Left colon (tissue), 2 donors: Measurements from ENCODE around the gene NMB. TPM values are rescaled to one million over a fixed set of nuclear protein-coding genes. Genes with fewer than 3 reads are reported as not detected.
"Not testable (repeated sequence)": the region's sequence is repeated elsewhere in the genome, so short reads cannot be mapped to it uniquely, and the experiment has no call there.

Experiments used
- ATAC-seq: fragments of 200-7000 bp; cut with Tn5 transposase; one replicate; pipeline ENCODE4 v1.9.1; 2020; ENCODE audit warnings: mild to moderate bottlenecking, moderate library complexity
- DNase-seq, 2 donors: peaks; one replicate each; pipeline ENCODE4 v3.0.0-alpha.2; 2020
- intact Hi-C, 2 donors: fragments of 100-400 bp; cut with DNase I in 1 of 2; cut with micrococcal nuclease in 1 of 2; formaldehyde crosslinking; loops; one replicate each; pipeline versions ENCODE4 v1.11.2 to v1.14.0; 2022; cut with DNase I, micrococcal nuclease
- total RNA-seq, 2 donors: library from RNA; stranded (reverse); fragmentation: NEBNext Ultra II Directional; extraction: Animal tissue kit (Norgen Biotek cat#: 25700); gene quantifications; one replicate each; pipeline ENCODE4 v1.2.1, GENCODE V29; 2021
- donor health status: DM: no; HTN: no; CAD: no.
- donor health status: DM: yes; HTN: yes; CAD: no.

Gene NMB
- total RNA-seq, 2 donors from 2014 or later = 1.8 to 2.8 TPM

DNA sequence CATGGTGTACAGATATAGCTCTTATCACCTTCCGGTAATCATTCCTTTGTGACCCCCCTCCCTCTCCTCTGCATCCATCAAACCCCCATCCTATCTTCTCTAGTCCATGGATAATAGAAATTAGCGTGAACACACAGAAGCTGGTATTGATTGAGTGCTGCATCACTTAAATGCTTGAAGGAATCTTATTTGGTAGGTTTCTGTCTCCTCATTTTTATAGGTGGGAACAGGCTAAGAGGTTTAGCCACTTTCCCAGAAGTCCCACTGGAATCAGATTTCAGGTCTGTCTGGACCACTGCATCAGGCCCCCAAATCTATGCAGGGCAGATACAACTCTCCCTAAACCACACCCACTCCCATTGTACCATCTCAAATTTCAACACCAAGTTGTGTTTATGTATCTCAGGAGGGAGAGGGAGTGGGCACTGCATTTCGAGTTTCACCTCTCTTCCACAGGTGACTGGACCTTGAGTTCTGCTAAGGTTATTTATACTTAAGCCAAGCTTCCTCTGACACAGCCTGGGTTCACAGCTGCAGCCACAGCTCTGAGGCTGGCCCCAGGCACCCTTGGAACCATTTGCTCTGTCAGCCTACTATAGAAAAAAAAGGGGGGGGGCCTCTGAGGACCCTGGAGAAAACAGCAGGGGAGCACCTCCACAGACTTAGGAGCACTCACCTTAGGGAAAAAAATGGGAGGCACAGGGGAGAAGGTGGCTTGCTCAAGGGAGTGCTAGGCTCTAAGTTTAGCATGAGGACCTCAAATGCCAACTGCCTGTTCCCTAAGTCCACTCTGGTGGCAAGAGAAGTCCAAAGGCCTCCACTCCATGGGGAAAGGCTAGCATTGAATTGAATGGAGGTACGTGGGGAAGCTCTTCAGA is 2.1 kb upstream of the NMB start:
- DNase-seq (no peak), ATAC-seq (no peak)
- intact Hi-C loops = loop anchor here (10.0 kb wide), 2 partner anchors 65 to 1075 kb away; no protein-coding TSS in a partner anchor

DNA sequence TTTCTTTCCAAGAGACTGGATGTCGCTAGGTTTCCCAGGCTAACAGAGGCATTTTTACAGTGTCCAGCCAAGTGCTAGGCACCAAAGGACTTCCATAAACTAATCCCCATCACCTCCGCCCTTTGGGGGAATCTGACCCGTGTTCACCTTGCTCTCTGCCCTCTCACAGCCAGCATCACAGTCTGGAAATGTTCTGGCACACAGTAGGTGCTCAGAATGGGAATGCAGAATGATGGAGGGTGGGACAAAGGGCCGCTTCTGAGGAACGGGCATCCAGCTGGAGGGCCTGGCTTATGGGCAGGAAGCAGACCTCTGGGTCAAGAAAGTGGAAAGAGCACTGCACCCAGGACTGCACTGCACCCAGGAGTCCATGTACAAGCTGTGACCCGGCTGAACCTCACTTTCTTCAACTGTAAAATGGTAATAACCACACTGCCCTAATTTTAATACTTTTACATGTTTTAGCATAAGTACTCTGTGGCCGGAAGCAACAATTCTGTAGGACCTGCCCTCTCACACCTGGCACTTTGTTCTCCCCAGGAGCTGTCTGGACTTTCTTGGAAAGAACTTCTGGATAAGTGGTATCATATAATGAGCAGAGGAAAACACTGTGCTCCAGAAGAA is 901 bp upstream of the NMB start:
- DNase-seq = no peak
- intact Hi-C loops = loop anchor here (10.0 kb wide), 2 partner anchors 64 to 1076 kb away; no protein-coding TSS in a partner anchor
- no peak for ATAC-seq

- intact Hi-C loops = loop anchor here (10.0 kb wide), 2 partner anchors 63 to 1077 kb away; no protein-coding TSS in a partner anchor
- ATAC-seq (no peak), DNase-seq (no peak)
Observed at GRCh38 chr15:84657748-84658079, 285 bp downstream of the NMB start.

DNA sequence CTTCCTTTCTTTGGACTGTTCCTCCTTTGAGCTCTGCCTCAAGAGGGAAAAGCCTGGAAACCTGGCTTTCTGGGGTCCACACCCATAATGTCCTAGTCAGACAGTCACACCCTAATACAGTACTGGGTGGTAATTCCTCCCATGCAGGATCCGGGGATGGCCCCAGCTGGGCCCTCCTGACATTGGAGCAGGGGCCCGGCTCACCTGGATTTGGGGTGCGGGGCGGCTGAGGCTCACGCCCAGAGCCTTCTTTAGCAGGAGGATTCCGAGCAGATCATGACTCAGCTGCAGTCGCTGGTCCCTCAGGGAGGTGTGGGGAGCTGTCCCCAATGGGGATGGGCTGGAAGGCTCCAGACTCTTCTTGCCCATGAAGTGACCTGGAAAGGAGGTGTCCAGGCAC is 1.0 kb downstream of the NMB start:
- ATAC-seq (no peak), DNase-seq (no peak)
- intact Hi-C loops = loop anchor here (10.0 kb wide), 2 partner anchors 62 to 1078 kb away; no protein-coding TSS in a partner anchor

DNA sequence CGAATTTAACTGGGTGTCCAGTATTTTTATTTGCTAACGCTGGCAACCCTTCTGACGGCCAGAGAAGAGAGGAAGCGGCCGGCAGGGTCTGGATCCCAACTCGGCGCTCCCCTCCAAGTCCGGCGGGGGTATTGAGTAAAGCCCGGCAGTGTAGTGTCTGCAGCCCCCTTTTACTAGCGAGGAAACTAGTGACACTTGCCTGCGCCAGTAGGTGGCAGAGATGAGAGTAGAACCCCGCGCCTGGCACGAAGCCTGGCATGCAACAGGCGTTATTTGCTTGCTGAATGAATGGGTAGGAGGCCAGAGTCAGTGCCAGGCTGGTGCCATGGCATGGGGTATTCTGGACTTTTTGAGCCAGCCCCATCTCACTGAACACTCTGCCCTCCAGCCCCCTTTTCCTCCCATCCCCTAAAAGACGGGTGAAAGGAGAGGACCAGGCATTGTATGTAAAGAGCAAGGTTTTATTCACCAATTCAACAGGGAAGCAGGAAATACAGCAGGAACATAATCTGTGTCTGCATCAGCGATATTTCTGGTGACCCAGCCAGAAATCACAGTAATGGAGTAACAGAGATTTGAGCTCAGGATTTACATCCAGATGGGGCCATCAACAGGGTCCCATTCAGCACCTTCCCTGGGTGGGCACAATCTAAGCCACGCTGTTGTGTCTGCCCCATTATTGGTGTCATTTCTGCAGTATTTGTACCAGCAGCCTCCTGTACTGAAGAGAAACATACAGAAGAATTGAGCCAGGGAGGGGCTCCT is 3.1 kb downstream of the NMB start:
- DNase-seq (peak; percentile 84 to 88), ATAC-seq (peak; percentile 65)
- intact Hi-C loops = loop anchor here (10.0 kb wide), 2 partner anchors 60 to 1080 kb away; no protein-coding TSS in a partner anchor

DNA sequence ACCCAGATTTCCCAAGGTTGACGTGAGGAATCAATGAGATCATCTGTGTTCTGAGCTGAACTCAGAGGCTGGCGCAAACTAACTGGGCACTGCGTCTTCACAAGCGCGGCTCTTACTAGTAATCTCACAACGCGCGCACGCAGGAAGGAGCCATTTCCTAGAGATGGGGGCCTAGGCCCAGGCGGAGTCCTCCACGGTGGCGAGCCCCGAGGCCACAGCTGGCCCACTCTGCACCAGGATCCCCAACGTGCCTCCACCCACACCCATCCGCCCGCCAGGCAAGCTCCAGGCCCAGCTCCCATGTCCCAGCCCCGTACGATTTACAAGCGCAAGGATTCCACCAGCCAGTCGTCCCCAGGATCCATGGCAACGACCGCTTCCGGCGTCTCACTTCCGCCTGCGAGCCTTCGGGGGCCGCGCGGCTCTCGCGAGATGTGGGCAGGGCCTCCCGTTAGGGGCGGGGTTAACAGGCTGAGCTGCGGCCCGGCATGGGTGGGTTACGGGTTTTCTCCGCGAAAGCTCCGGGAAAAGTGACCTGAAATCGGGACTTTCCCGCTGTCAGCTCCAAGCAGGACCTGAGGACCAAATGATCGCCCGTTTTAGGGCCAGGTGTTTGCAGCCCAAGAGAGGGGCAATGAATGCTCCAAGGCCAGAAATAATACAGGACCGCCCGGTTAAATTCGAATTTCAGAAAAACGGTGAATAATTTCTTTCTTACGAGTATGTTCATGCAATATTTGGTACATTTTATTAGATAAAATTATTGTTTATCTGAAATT is 3.9 kb downstream of the NMB start, which contains the start of gene WDR73:
Gene WDR73, minus strand, starts transcription at position 374 of the 779 bp plus-strand sequence. Its CDS starts 9 bp downstream, at position 365.
- DNase-seq (peak; percentile 96 to 98), ATAC-seq (peak; percentile 89)
- intact Hi-C loops = loop anchor here (10.0 kb wide), 2 partner anchors 59 to 1081 kb away; no protein-coding TSS in a partner anchor

GRCh38 chr15:84653584-84653909 is 4.5 kb downstream of the NMB start:
- intact Hi-C loops = loop anchor here (10.0 kb wide), 2 partner anchors 59 to 1081 kb away; no protein-coding TSS in a partner anchor
- no peak for DNase-seq
- ATAC-seq = no peak

DNA sequence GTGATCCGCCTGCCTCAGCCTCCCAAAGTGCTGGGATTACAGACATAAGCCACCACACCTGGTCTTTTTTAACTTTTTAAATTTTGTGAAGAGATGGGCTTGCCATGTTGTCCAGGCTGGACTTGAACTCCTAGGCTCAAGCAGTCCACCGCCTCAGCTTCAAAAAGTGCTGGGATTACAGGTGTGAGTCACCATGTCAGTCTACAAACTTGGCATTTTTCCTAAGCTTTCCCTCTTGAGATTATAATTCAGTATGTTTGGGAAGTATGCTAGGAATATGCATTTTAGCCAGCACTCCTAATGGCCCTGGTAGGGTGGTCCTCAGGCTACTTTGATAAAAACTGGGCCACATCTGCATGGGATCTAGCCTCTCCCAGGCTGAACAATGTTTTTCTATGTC is 8.3 kb downstream of the NMB start:
- DNase-seq (no peak), ATAC-seq (no peak)
- intact Hi-C loops = loop anchor here (10.0 kb wide), 2 partner anchors 55 to 1085 kb away; no protein-coding TSS in a partner anchor

DNA sequence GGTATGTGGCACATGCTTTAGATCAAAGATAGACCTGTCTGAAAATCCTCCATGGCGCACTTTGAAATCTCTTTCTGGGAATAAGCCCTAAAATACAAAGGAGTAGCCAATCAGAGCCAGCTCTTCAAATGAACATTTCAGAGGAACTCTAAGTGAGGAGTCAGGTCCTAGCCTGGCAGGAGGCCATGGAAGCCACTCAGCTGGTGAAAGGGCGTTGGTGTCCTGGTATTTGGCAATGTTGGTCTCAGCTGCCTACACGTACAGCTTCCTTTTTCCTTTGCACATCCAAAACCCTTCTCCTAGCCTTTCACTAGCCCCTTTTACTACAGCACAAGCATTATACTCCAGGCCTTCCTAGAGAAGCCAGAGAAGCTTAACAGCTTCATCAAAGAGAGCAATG is 9.5 kb downstream of the NMB start:
- DNase-seq (no peak), ATAC-seq (no peak)
- intact Hi-C loops = no loop called here

GRCh38 chr15:84647726-84648125 is 10.3 kb downstream of the NMB start:
- no peak for ATAC-seq
- no peak for DNase-seq
- intact Hi-C loops = no loop called here

GRCh38 chr15:84645997-84646396 is 12.0 kb downstream of the NMB start:
- intact Hi-C loops = no loop called here
- no peak for ATAC-seq
- DNase-seq = no peak

GRCh38 chr15:84645496-84645895 is 12.5 kb downstream of the NMB start:
- intact Hi-C loops = no loop called here
- ATAC-seq = peak; percentile 12
- DNase-seq = no peak

DNA sequence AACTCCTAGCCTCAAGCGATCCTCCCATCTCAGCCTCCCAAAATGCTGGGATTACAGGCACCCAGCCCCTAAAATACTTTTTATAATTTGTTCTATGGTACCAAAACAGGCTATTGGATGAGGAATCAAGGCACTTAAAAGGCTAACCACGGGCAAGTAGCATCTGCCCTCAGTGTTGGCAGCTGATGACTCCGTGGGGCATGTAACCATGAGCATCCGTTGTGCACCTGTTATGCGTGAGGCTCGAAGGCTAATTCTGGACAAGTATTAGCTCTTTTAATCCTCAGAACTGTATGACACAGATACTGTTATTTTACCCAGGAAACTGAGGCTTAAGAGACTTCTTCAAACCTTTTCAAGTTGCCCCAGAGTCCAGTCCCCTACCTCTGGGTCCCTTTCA is 14.2 kb downstream of the NMB start:
- ATAC-seq (no peak), DNase-seq (no peak)
- intact Hi-C loops = no loop called here

DNA sequence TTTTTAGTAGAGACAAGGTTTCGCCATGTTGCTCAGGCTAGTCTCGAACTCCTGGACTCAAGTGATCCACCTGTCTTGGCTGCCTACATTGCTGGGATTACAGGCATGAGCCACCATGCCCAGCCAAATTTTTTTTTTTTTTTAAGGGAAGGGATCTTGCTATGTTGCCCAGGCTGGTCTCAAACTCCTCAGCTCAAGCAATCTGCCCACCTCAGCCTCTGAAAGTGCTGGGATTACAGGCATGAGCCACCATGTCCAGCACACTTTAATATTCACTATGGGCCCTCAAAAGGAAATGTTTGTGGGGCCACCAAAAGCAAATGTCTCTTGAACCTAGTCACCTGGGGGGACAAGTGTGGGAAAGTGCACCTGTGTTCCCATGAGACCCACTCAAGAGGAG is 15.4 kb downstream of the NMB start:
- ATAC-seq, intact Hi-C loops, DNase-seq: not testable (repeated sequence)

DNA sequence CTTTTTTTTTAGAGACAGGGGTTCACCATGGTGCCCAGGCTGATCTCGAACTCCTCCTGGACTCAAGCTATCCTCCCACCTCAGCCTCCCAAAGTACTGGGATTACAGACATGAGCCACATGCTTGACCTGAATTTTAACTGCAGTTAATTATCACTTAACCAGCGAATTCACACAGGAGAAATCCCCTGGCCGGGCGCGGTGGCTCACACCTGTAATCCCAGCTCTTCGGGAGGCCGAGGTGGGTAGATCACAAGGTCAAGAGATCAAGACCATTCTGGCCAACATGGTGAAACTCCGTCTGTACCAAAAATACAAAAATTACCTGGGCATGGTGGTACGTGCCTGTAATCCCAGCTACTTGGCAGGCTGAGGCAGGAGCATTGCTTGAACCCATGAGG is 16.1 kb downstream of the NMB start:
- DNase-seq, intact Hi-C loops, ATAC-seq: not testable (repeated sequence)

DNA sequence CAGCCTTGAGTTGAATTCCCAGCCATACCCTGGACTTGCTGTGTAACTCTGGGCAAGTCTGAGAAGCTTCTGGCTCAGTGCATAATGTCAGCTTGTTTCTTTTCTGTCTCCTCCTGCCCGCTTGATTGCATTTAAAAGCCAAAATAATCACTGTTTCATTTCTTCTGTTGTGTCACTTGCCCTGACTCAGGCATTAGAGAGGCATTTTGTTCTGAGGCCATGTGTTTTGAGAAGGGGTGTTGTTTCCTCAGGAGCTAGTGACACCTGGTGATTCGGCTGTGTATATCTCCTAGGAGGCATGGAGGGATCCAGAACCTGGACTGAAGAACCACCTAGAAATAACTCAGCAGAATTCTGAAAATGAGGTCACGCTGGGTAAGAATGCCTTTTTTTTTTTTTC is 19.9 kb downstream of the NMB start:
- DNase-seq (no peak), ATAC-seq (no peak)
- intact Hi-C loops = no loop called here

DNA sequence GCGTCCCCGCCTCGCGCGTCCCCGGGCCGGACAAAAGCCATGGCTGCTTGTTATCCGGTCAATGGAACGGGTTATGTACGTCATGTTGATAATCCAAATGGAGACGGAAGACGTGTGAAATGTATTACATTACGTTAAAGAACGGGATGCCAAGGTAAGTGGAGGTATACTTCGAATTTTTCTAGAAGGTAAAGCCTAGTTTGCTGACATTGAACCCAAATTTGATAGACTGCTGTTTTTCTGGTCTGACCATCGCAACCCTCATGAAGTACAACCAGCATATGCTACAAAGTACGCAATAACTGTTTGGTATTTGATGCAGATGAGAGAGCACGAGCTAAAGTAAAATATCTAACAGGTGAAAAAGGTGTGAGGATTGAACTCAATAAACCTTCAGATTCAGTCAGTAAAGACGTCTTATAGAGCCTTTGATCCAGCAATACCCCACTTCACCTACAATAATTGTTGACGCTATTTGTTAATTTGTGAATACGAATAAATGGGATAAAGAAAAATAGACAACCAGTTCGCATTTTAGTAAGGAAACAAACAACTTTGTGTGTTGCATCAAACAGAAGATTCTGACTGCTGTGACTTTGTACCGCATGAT is 23.7 kb downstream of the NMB start:
- intact Hi-C loops = no loop called here
- ATAC-seq (no peak), DNase-seq (no peak)
